ENCODE measurements around the gene NFIA. TPM values are rescaled to one million over a fixed set of nuclear protein-coding genes. Genes with fewer than 3 reads are reported as not detected.
A peak's percentile ranks its signal among the peaks of the same experiment; 100 is the strongest.

NFIA gene
- total and polyA plus RNA-seq, 2 of the 13 experiments (the other 11 are each of a cell fraction or from before 2014, with no cell fraction given): 14.7 to 28.5 TPM

DNA sequence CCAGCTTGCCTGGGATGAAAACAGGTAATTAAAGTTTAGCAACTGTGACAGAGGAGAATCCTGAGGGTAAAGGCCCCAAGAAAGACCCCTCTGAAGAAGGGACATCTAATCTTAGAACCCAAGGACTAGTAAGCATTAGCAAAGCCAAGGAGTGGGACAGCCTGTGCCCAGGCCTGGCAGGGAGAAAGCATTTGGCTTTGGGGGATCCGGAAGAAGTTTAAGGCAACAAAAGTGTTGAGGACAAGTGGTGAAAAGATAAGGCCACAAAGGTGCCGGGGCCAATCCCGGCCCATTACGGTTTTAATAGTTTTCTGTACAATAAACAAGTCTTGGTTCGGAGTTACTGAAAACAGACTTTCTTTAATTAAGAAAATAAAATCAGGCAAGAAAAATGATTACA, 367.0 kb downstream of the NFIA start (continued):
- TF ChIP-seq KLF13 (CRISPR knock-in tag; IDR thresholded peaks at IDR 0.05) (no peak), CEBPB (IDR thresholded peaks at IDR 0.05; ENCODE audit: borderline replicate concordance, low read depth, low read length) (no peak), NFYB (CRISPR knock-in tag; IDR thresholded peaks at IDR 0.05) (no peak), RFX5 (IDR thresholded peaks at IDR 0.05; ENCODE audit: low read depth, low read length) (no peak), RFXANK (CRISPR knock-in tag; IDR thresholded peaks at IDR 0.05) (no peak), ZNF543 (CRISPR knock-in tag; IDR thresholded peaks at IDR 0.05) (no peak)
- TF ChIP-seq, protein P1, sequence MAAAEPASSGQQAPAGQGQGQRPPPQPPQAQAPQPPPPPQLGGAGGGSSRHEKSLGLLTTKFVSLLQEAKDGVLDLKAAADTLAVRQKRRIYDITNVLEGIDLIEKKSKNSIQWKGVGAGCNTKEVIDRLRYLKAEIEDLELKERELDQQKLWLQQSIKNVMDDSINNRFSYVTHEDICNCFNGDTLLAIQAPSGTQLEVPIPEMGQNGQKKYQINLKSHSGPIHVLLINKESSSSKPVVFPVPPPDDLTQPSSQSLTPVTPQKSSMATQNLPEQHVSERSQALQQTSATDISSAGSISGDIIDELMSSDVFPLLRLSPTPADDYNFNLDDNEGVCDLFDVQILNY (CRISPR knock-in tag; conservative IDR thresholded peaks at IDR 0.05): no peak

DNA sequence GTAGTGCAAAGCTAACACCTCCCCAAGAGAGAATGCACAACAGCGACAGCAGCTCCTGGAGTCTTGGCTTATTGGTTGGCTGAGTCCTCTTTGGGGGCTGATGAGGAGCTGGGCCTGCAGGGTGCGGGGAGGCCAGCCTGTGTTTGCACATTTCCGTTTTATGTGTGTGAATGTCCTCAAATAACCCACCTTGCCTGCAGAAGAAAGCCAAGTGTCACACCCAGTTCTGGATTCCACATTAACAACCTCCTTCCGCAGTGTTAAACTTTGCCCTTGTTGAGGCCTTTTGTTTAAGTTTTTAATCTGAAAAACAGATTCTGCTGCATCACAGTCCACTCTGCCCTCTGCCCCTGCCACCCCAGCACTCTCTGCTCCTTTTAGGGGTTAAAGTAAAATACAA, 368.1 kb downstream of the NFIA start:
- peaks cover 25% of the 10 kb centered on the region for H4K20me1 ChIP-seq (ENCODE audit: insufficient read depth, low read length)
- CTCF ChIA-PET (ENCODE audit: low intra/inter-chr PET ratio, low total read pairs): no interaction called here
- H3K79me2 ChIP-seq (ENCODE audit: insufficient read depth, low read length): no peaks in the 10 kb centered on the region
- ATAC-seq: peak; percentile 63
- H3K9ac ChIP-seq (ENCODE audit: insufficient read depth, low read depth, low read length): no peak overlapping the region
- intact Hi-C loops (cut with micrococcal nuclease; ENCODE audit: unreplicated experiment): loop anchor here (5.0 kb wide), 1 partner anchor 603 kb away; no protein-coding TSS in a partner anchor
- DNase-seq (ENCODE audit: low spot score): peak; percentile 65
- POLR2A ChIA-PET: no interaction called here
- no peak overlapping the region for H3K4me3 ChIP-seq (replicated peaks in 1 of 3; ENCODE audit: insufficient read depth in 1 of 3, low read depth in 2 of 3, low read length in 3 of 3)
- WGBS (ENCODE audit: low lambda C conversion rate): 15% methylated on average over 4 of the region's 4 CpGs
- H2AFZ ChIP-seq (ENCODE audit: low read length): no peak overlapping the region
- H3K4me1 ChIP-seq (ENCODE audit: insufficient read depth, low read length): peaks cover 48% of the 10 kb centered on the region
- H3K4me2 ChIP-seq (ENCODE audit: low read depth, low read length): peak overlapping the region; percentile 40
- no peaks in the 10 kb centered on the region for H3K9me3 ChIP-seq (ENCODE audit: low read length)
- H3K27me3 ChIP-seq (ENCODE audit: control insufficient read depth in 1 of 2, insufficient read depth in 2 of 2, low read length in 2 of 2): no peaks in the 10 kb centered on the region
- in situ Hi-C loops (cut with HindIII; ENCODE audit: extremely low pct_ligation_motif_present, low pct_unique_long_range_greater_than_20kb): loop anchor here (5.0 to 10.0 kb wide), 2 partner anchors 398 to 476 kb away; no protein-coding TSS in a partner anchor
- FAIRE-seq: peak; percentile 72
- no TSS peak for BruUV-seq (replicated peaks)
- peak overlapping the region; percentile 63 for H3K27ac ChIP-seq (ENCODE audit: extremely low read length, insufficient read depth, low read length)
- peaks cover 1 to 19% of the 10 kb centered on the region in 2 experiments; a peak in 4 of 5 replicates for H3K36me3 ChIP-seq (replicated peaks in 1 of 2; ENCODE audit: control insufficient read depth in 1 of 2, insufficient read depth in 2 of 2, low read length in 2 of 2)
- TF ChIP-seq YY1 (IDR thresholded peaks at IDR 0.05; ENCODE audit: insufficient read depth, insufficient replicate concordance, low read depth, low read length) (no peak), MATR3 (CRISPR knock-in tag; IDR thresholded peaks at IDR 0.05) (no peak), TBL1XR1 (IDR thresholded peaks at IDR 0.05; ENCODE audit: borderline replicate concordance, low read length, partially characterized antibody) (peak; percentile 16), ZKSCAN8 (CRISPR knock-in tag; IDR thresholded peaks at IDR 0.05; ENCODE audit: borderline replicate concordance) (peak; percentile 14; the same call in 1 of the 2 replicates), TEAD3 (CRISPR knock-in tag; optimal IDR thresholded peaks at IDR 0.05; ENCODE audit: borderline replicate concordance) (peak; percentile 60), NCOA2 (CRISPR knock-in tag; IDR thresholded peaks at IDR 0.05) (peak; percentile 54; the same call in 1 of the 2 replicates), HNF4A (CRISPR knock-in tag; IDR thresholded peaks at IDR 0.05) (peak; percentile 71), SOX6 (IDR thresholded peaks at IDR 0.05) (no peak), SOX6 (CRISPR knock-in tag; IDR thresholded peaks at IDR 0.05) (peak; percentile 81), ZBTB39 (CRISPR knock-in tag; IDR thresholded peaks at IDR 0.05) (no peak), NR2F6 (IDR thresholded peaks at IDR 0.05) (no peak), NR2F6 (CRISPR knock-in tag; IDR thresholded peaks at IDR 0.05) (peak; percentile 41; the same call in 1 of the 2 replicates), ETV5 (CRISPR knock-in tag; IDR thresholded peaks at IDR 0.05; ENCODE audit: borderline replicate concordance) (peak; percentile 63; the same call in 1 of the 2 replicates), CREM (IDR thresholded peaks at IDR 0.05) (peak; percentile 20; the same call in 1 of the 2 replicates), CREM (CRISPR knock-in tag; IDR thresholded peaks at IDR 0.05) (no peak)
- TF ChIP-seq, protein P2, sequence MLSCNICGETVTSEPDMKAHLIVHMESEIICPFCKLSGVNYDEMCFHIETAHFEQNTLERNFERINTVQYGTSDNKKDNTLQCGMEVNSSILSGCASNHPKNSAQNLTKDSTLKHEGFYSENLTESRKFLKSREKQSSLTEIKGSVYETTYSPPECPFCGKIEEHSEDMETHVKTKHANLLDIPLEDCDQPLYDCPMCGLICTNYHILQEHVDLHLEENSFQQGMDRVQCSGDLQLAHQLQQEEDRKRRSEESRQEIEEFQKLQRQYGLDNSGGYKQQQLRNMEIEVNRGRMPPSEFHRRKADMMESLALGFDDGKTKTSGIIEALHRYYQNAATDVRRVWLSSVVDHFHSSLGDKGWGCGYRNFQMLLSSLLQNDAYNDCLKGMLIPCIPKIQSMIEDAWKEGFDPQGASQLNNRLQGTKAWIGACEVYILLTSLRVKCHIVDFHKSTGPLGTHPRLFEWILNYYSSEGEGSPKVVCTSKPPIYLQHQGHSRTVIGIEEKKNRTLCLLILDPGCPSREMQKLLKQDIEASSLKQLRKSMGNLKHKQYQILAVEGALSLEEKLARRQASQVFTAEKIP (CRISPR knock-in tag; IDR thresholded peaks at IDR 0.05; ENCODE audit: borderline replicate concordance): no peak
